GM23248 (cell line): ENCODE data around the gene XRN2.

Source experiments
- EZH2 ChIP-seq: fragments of 200-600 bp; sonication (generic); IDR thresholded peaks from 2 replicates; pipeline ENCODE4 v1.6.1; 2018; ENCODE audit warnings: antibody characterized with exemption, mild to moderate bottlenecking; ENCODE audit not compliant: insufficient read depth, poor library complexity, severe bottlenecking
- EZH2phosphoT487 ChIP-seq: fragments of 200-600 bp; sonication (generic); IDR thresholded peaks from 2 replicates; pipeline ENCODE4 v1.6.1; 2018; ENCODE audit warnings: antibody characterized with exemption, moderate library complexity, mild to moderate bottlenecking, low read depth; ENCODE audit not compliant: insufficient read depth

GRCh38 chr20:21291026-21291425 lies 12.1 kb upstream of the XRN2 start:
- TF ChIP-seq EZH2: no peak
- no peak for TF ChIP-seq EZH2phosphoT487
